IMR-90 (cell line): ENCODE results near the gene TMEM9B. TPM values are rescaled to one million over a fixed set of nuclear protein-coding genes. Genes with fewer than 3 reads are reported as not detected.
"Not testable (repeated sequence)": the region's sequence is repeated elsewhere in the genome, so short reads cannot be mapped to it uniquely, and the experiment has no call there.

ENCODE experiments used
- ATAC-seq: fragments of 200-7000 bp; cut with Tn5 transposase; 2 replicates; pipeline ENCODE4 v1.9.1; 2020; ENCODE audit warnings: low read depth, mild to moderate bottlenecking, moderate library complexity
- BruUV-seq: library from RNA; stranded (reverse); fragments of 400-500 nt; replicated peaks from 2 replicates; lab custom pipeline; 2021; lab: Mats Ljungman, UMichigan
- CTCF ChIA-PET: fragments of 300-600 bp; formaldehyde crosslinking; extraction: SDS; loops from one replicate; lab custom pipeline; 2021; ENCODE audit warnings: antibody characterized with exemption; lab: Yijun Ruan, JAX
- POLR2A ChIA-PET: fragments of 300-600 bp; sonication (Branson Sonifier 250); formaldehyde crosslinking; loops from one replicate; lab custom pipeline; 2022; ENCODE audit warnings: antibody characterized with exemption; ENCODE audit not compliant: unreplicated experiment; lab: Charles Lee
- DNase-seq: peaks from one replicate; pipeline ENCODE4 v3.0.0; 2013
- H2AFZ ChIP-seq: replicated peaks from 2 replicates; pipeline ENCODE3; 2013; ENCODE audit warnings: low read length, mild to moderate bottlenecking; ENCODE audit not compliant: poor library complexity
- H2AK5ac ChIP-seq: 2 replicates; pipeline ENCODE4 v1.6.1; 2013; ENCODE audit warnings: low read depth, low read length, inconsistent platforms
- H2AK9ac ChIP-seq: replicated peaks from 2 replicates; pipeline ENCODE3; 2013; ENCODE audit warnings: mild to moderate bottlenecking, low read depth, low read length, moderate library complexity; ENCODE audit not compliant: poor library complexity
- H2BK120ac ChIP-seq: 2 replicates; pipeline ENCODE4 v1.6.1; 2013; ENCODE audit warnings: low read depth, low read length, inconsistent platforms
- H2BK15ac ChIP-seq: 3 replicates; pipeline ENCODE4 v1.6.1; 2013; ENCODE audit warnings: low read depth, low read length, inconsistent platforms
- H2BK20ac ChIP-seq: 2 replicates; pipeline ENCODE4 v1.6.1; 2013; ENCODE audit warnings: low read depth, mild to moderate bottlenecking, inconsistent platforms, low read length, moderate library complexity
- H2BK5ac ChIP-seq: 2 replicates; pipeline ENCODE4 v1.6.1; 2013; ENCODE audit warnings: mild to moderate bottlenecking, low read depth, low read length, inconsistent platforms; ENCODE audit not compliant: poor library complexity, severe bottlenecking
- H3K14ac ChIP-seq: replicated peaks from 2 replicates; pipeline ENCODE4 v1.6.1; 2013; ENCODE audit warnings: low read depth, low read length, inconsistent platforms
- H3K18ac ChIP-seq: 2 replicates; pipeline ENCODE4 v1.6.1; 2013; ENCODE audit warnings: low read depth, low read length, control low read depth
- H3K23ac ChIP-seq: 2 replicates; pipeline ENCODE4 v1.6.1; 2013; ENCODE audit warnings: low read depth, low read length, inconsistent platforms
- H3K27ac ChIP-seq: 2 replicates; pipeline ENCODE4 v1.5.1; 2013; ENCODE audit warnings: mild to moderate bottlenecking, control low read depth, low read length; ENCODE audit not compliant: insufficient read depth
- H3K27me3 ChIP-seq: 2 replicates; pipeline ENCODE4 v1.6.1; 2013; ENCODE audit warnings: low read length; ENCODE audit not compliant: control insufficient read depth, insufficient read depth
- H3K36me3 ChIP-seq: 2 replicates; pipeline ENCODE4 v1.6.1; 2013; ENCODE audit warnings: low read length, mixed read lengths; ENCODE audit not compliant: control insufficient read depth, insufficient read depth
- H3K4ac ChIP-seq: 2 replicates; pipeline ENCODE4 v1.6.1; 2013; ENCODE audit warnings: low read depth, low read length, inconsistent platforms
- H3K4me1 ChIP-seq: 2 replicates; pipeline ENCODE4 v1.6.1; 2013; ENCODE audit warnings: low read length, mixed read lengths; ENCODE audit not compliant: control insufficient read depth, insufficient read depth
- H3K4me2 ChIP-seq: 2 replicates; pipeline ENCODE4 v1.6.1; 2013; ENCODE audit warnings: low read depth, mild to moderate bottlenecking, control low read depth, low read length, moderate library complexity
- H3K4me3 ChIP-seq: 2 replicates; pipeline ENCODE4 v1.5.1; 2013; ENCODE audit warnings: low read depth, mild to moderate bottlenecking, control low read depth, low read length, moderate library complexity; ENCODE audit not compliant: insufficient read depth
- H3K56ac ChIP-seq: 2 replicates; pipeline ENCODE4 v1.6.1; 2013; ENCODE audit warnings: low read length, inconsistent platforms; ENCODE audit not compliant: insufficient read depth; ENCODE audit errors: extremely low read depth
- H3K79me1 ChIP-seq, 2 experiments: 2 replicates each; pipeline ENCODE4 v1.6.1; 2013; ENCODE audit warnings: low read length in 2 of 2, inconsistent platforms in 1 of 2, low read depth in 1 of 2
- H3K9ac ChIP-seq: 2 replicates; pipeline ENCODE4 v1.6.1; 2013; ENCODE audit warnings: low read depth, low read length, control low read depth
- H3K9me1 ChIP-seq: 2 replicates; pipeline ENCODE4 v1.6.1; 2013; ENCODE audit warnings: low read length, inconsistent platforms; ENCODE audit not compliant: insufficient read depth
- H3K9me3 ChIP-seq: 2 replicates; pipeline ENCODE4 v1.6.1; 2013; ENCODE audit warnings: low read length; ENCODE audit not compliant: control insufficient read depth, insufficient read depth
- H4K20me1 ChIP-seq: 2 replicates; pipeline ENCODE4 v1.6.1; 2013; ENCODE audit warnings: low read length, inconsistent platforms; ENCODE audit not compliant: insufficient read depth
- H4K5ac ChIP-seq: 2 replicates; pipeline ENCODE4 v1.6.1; 2013; ENCODE audit warnings: mild to moderate bottlenecking, low read depth, low read length, control low read depth
- H4K8ac ChIP-seq, 2 experiments: 2 replicates each; pipeline ENCODE4 v1.6.1; 2013; ENCODE audit warnings: low read depth in 2 of 2, low read length in 2 of 2, control low read depth in 1 of 2, inconsistent platforms in 1 of 2
- H4K91ac ChIP-seq: 2 replicates; pipeline ENCODE4 v1.6.1; 2013; ENCODE audit warnings: low read depth, low read length, inconsistent platforms; ENCODE audit not compliant: insufficient read depth
- WGBS, 2 experiments: methylation state at CpG; one replicate each; pipeline versions ENCODE4 v1.1.5 to v1.1.7; 2013; ENCODE audit warnings: missing lambda C conversion rate in 2 of 2; ENCODE audit not compliant: insufficient read length in 1 of 2; ENCODE audit errors: extremely low coverage in 2 of 2; 5-methylcytosine and 5-hydroxymethylcytosine counted together
- dilution Hi-C: fragments of 300-500 bp; cut with HindIII; formaldehyde crosslinking; loops from one replicate; pipeline ENCODE4 v1.14.3; 2018; ENCODE audit warnings: low sequenced_read_pairs; ENCODE audit not compliant: unreplicated experiment
- in situ Hi-C: fragments of 300-500 bp; cut with MboI; formaldehyde crosslinking; loops from 3 replicates; pipeline ENCODE4 v1.14.3; 2019; ENCODE audit warnings: low sequenced_read_pairs, inconsistent platforms, mixed read lengths
- intact Hi-C: fragments of 100-400 bp; cut with micrococcal nuclease; formaldehyde crosslinking; loops from 2 replicates; pipeline ENCODE4 v1.10.0; 2022
- polyA plus RNA-seq, 3 experiments: library from polyadenylated mRNA; depleted of rRNA; stranded (reverse); fragments of >200 nt; gene quantifications; 2 replicates each; pipeline ENCODE4 v1.2.3, GENCODE V29; 2012; ENCODE audit warnings: low replicate concordance in 1 of 3
- total RNA-seq: library from RNA; depleted of rRNA; stranded (reverse); fragments of >200 nt; gene quantifications from 2 replicates; pipeline ENCODE4 v1.2.3, GENCODE V29; 2012

TMEM9B gene
- total and polyA plus RNA-seq, 2 of the 4 experiments (the other 2 are of a cell fraction), result 24.6 to 25.6 TPM

DNA sequence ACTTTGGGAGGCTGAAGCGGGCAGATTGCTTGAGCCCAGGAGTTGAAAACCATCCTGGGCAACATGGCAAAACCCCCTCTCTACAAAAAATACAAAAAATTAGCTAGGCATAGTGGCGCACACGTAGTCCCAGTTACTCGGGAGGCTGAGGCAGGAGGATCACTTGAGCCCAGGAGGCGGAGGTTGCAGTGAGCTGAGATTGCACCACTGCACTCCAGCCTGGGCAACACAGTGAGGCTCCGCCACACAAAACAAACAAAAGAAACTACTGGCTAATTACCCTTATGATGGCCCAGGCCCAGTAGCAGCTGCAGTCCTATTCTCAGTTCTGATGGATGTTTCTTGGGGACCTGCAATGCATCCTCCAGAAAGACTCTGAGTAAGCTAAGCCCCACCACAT lies 22.5 kb upstream of the TMEM9B start:
- H4K5ac ChIP-seq, in situ Hi-C loops, H3K23ac ChIP-seq, H2BK120ac ChIP-seq, H2BK5ac ChIP-seq, H4K91ac ChIP-seq, CTCF ChIA-PET, BruUV-seq, H2AK5ac ChIP-seq, H3K4me1 ChIP-seq, H3K27ac ChIP-seq, H3K4ac ChIP-seq, H3K27me3 ChIP-seq, H3K18ac ChIP-seq, dilution Hi-C loops, H2AFZ ChIP-seq, H2AK9ac ChIP-seq, H3K4me2 ChIP-seq, H3K14ac ChIP-seq, DNase-seq, POLR2A ChIA-PET, intact Hi-C loops, H3K36me3 ChIP-seq, H3K56ac ChIP-seq, H3K9ac ChIP-seq, H3K9me1 ChIP-seq, H4K8ac ChIP-seq, ATAC-seq, H3K4me3 ChIP-seq, H4K20me1 ChIP-seq, H2BK15ac ChIP-seq, H2BK20ac ChIP-seq, H3K9me3 ChIP-seq: not testable (repeated sequence)
- 100% methylated on average over 2 of the region's 6 CpGs; no CpG with 5 or more reads in 1 of the 2 experiments for WGBS, 2 experiments
- peaks cover 2 to 13% of the 10 kb centered on the region in 2 experiments; a peak in 1 of 4 replicates for H3K79me1 ChIP-seq
